ENCODE data around the gene PLA2G10. TPM values are rescaled to one million over a fixed set of nuclear protein-coding genes. Genes with fewer than 3 reads are reported as not detected.

PLA2G10 gene
- total and polyA plus RNA-seq, 4 experiments from 2014 or later: not detected

GRCh38 chr16:14676633-14677032 is 17.5 kb downstream of the PLA2G10 start:
- H3K27me3 ChIP-seq (ENCODE audit: insufficient read depth, low read length): no peaks in the 10 kb centered on the region
- peaks cover 6 to 10% of the 10 kb centered on the region in 2 donors for H3K27me3 Mint-ChIP-seq
- no peak for DNase-seq
- no peaks in the 10 kb centered on the region for H3K36me3 Mint-ChIP-seq
- H3K9me3 ChIP-seq (ENCODE audit: control insufficient read depth in 1 of 2, low read length in 2 of 2): no peaks in the 10 kb centered on the region
- H3K27ac ChIP-seq (ENCODE audit: low read depth, low read length): no peak overlapping the region
- no peak overlapping the region for H3K27ac Mint-ChIP-seq
- H3K4me1 Mint-ChIP-seq: peaks cover 0 to 17% (median 6%) of the 10 kb centered on the region in 4 donors
- H3K4me3 Mint-ChIP-seq: no peak overlapping the region
- intact Hi-C loops (cut with micrococcal nuclease): no loop called here
- H3K4me1 ChIP-seq (ENCODE audit: insufficient read depth, low read length): no peaks in the 10 kb centered on the region
- ChIA-PET CTCF (ENCODE audit: partially characterized antibody) (no interaction called here), POLR2A (ENCODE audit: partially characterized antibody) (no interaction called here)
- H3K9me3 Mint-ChIP-seq: peaks cover 0 to 4% (median 0%) of the 10 kb centered on the region in 8 donors
- H3K4me3 ChIP-seq (ENCODE audit: low read length in 2 of 2): no peak overlapping the region
- H3K36me3 ChIP-seq (ENCODE audit: insufficient read depth, low read length): no peaks in the 10 kb centered on the region

DNA sequence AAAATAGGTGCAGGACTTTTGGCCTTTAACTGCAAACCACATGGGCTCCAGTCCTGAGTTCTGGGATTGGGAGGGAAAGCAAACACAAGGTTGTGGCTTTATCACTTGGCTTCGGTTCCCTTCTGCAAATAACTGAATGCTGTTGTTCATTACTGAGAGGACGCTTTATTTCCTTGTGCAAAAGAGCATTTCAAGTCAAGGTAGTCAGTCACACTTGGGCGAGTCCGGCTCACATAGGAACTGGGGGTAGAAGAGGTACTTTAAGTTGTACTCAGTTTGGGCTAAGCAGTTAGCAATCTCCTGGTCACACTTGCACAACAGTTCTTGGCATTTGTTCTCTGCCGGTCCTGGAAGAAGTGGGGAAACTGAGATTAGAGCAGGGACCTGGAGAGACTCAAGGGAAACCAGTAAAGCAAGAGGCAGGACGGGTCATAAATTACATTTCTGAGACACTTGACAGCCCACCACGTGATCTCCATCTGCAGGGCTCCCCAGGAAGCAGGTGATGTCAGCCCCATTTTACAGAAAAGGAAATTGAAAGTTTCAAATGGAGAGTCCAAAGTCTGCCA is 21.6 kb downstream of the PLA2G10 start:
- H3K27me3 ChIP-seq (ENCODE audit: insufficient read depth, low read length): no peaks in the 10 kb centered on the region
- H3K9me3 Mint-ChIP-seq: peaks cover 0 to 3% (median 0%) of the 10 kb centered on the region in 8 donors
- ChIA-PET CTCF (ENCODE audit: partially characterized antibody) (no interaction called here), POLR2A (ENCODE audit: partially characterized antibody) (no interaction called here)
- H3K36me3 Mint-ChIP-seq: peaks cover 14 to 15% of the 10 kb centered on the region in 2 donors
- H3K36me3 ChIP-seq (ENCODE audit: insufficient read depth, low read length): peaks cover 5% of the 10 kb centered on the region
- no peaks in the 10 kb centered on the region for H3K4me1 ChIP-seq (ENCODE audit: insufficient read depth, low read length)
- H3K4me1 Mint-ChIP-seq: peaks cover 0 to 17% (median 6%) of the 10 kb centered on the region in 4 donors
- H3K27me3 Mint-ChIP-seq: peaks cover under 1% of the 10 kb centered on the region in 2 donors
- H3K27ac Mint-ChIP-seq: peak overlapping the region in 2 of 7 donors; percentile 37 to 55
- H3K4me3 Mint-ChIP-seq: no peak overlapping the region
- peak in 1 of 5 donors; percentile 0 for DNase-seq
- no peak overlapping the region for H3K27ac ChIP-seq (ENCODE audit: low read depth, low read length)
- H3K4me3 ChIP-seq (ENCODE audit: low read length in 2 of 2): no peak overlapping the region
- no peaks in the 10 kb centered on the region for H3K9me3 ChIP-seq (ENCODE audit: control insufficient read depth in 1 of 2, low read length in 2 of 2)
- intact Hi-C loops (cut with micrococcal nuclease): no loop called here

GRCh38 chr16:14669776-14670175 is 24.3 kb downstream of the PLA2G10 start:
- Mint-ChIP-seq H3K27me3 (no peaks in the 10 kb centered on the region), H3K36me3 (peaks cover 36 to 39% of the 10 kb centered on the region in 2 donors), H3K4me1 (peaks cover 0 to 17% (median 6%) of the 10 kb centered on the region in 4 donors), H3K4me3 (no peak overlapping the region), H3K9me3 (peaks cover 0 to 2% (median 0%) of the 10 kb centered on the region in 8 donors), H3K27ac (peak overlapping the region in 1 of 7 donors; percentile 53)
- Histone ChIP-seq H3K4me3 (ENCODE audit: low read length in 2 of 2) (no peak overlapping the region), H3K27me3 (ENCODE audit: insufficient read depth, low read length) (no peaks in the 10 kb centered on the region), H3K27ac (ENCODE audit: low read depth, low read length) (no peak overlapping the region), H3K36me3 (ENCODE audit: insufficient read depth, low read length) (peaks cover 27% of the 10 kb centered on the region), H3K9me3 (ENCODE audit: control insufficient read depth in 1 of 2, low read length in 2 of 2) (no peaks in the 10 kb centered on the region), H3K4me1 (ENCODE audit: insufficient read depth, low read length) (no peaks in the 10 kb centered on the region)
- POLR2A ChIA-PET (ENCODE audit: partially characterized antibody): no interaction called here
- no peak for DNase-seq
- intact Hi-C loops (cut with micrococcal nuclease): no loop called here
- CTCF ChIA-PET (ENCODE audit: partially characterized antibody): no interaction called here

GRCh38 chr16:14668556-14669223 is 25.4 kb downstream of the PLA2G10 start:
- Mint-ChIP-seq H3K4me3 (no peak overlapping the region), H3K27me3 (no peaks in the 10 kb centered on the region), H3K27ac (peak overlapping the region in 1 of 7 donors; percentile 9), H3K36me3 (peaks cover 43 to 47% of the 10 kb centered on the region in 2 donors), H3K4me1 (peaks cover 0 to 14% (median 6%) of the 10 kb centered on the region in 4 donors), H3K9me3 (peaks cover 0 to 2% (median 0%) of the 10 kb centered on the region in 8 donors)
- no peaks in the 10 kb centered on the region for H3K27me3 ChIP-seq (ENCODE audit: insufficient read depth, low read length)
- H3K4me3 ChIP-seq (ENCODE audit: low read length in 2 of 2): no peak overlapping the region
- H3K27ac ChIP-seq (ENCODE audit: low read depth, low read length): no peak overlapping the region
- ChIA-PET POLR2A (ENCODE audit: partially characterized antibody) (no interaction called here), CTCF (ENCODE audit: partially characterized antibody) (no interaction called here)
- H3K9me3 ChIP-seq (ENCODE audit: control insufficient read depth in 1 of 2, low read length in 2 of 2): no peaks in the 10 kb centered on the region
- peaks cover 36% of the 10 kb centered on the region for H3K36me3 ChIP-seq (ENCODE audit: insufficient read depth, low read length)
- DNase-seq: no peak
- no peaks in the 10 kb centered on the region for H3K4me1 ChIP-seq (ENCODE audit: insufficient read depth, low read length)
- intact Hi-C loops (cut with micrococcal nuclease): no loop called here

DNA sequence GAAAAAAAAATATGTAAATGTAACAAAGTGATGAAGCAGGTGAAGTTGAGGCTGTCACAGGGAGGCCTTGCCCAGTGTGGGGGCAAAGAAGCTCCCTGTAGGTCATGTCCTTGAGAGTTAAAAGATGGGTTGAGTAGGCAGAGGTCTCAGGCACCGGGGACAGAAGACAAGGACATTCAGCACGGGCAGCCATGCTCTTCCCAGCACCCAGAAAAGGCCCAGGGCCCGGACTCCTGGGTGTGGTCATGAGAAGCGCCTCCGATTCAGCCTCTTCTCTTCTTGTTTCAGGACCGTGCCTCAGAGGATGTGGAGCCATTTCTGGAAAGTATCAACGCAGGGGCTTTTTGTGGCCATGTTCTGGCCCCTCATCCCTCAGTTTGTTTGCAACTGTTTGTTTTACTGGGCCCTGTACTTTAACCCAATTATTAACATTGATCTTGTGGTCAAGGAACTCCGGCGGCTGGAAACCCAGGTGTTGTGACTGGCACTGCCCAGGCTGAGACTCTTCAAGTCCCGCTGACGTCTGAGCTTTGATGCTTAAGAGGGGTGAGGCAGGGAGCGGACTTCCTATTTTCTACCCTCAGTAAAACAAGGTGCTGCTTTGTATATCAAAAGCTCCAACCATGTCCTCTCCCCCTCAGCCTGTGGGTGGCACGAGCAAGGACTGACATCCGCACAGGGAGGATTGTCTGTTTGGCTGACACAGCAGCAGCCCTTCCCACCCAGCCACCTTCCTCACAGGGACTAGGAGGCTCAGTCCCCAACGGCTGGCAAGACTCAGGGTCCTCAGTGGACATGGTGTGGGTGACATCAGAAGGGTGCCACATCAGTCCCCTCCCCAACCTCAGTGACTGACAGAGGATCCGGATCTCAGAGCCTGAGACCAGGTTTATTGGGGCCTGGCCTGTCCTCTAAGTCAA is 26.5 kb downstream of the PLA2G10 start:
- Histone ChIP-seq H3K27ac (ENCODE audit: low read depth, low read length) (no peak overlapping the region), H3K27me3 (ENCODE audit: insufficient read depth, low read length) (no peaks in the 10 kb centered on the region), H3K36me3 (ENCODE audit: insufficient read depth, low read length) (peaks cover 42% of the 10 kb centered on the region), H3K4me1 (ENCODE audit: insufficient read depth, low read length) (no peaks in the 10 kb centered on the region), H3K4me3 (ENCODE audit: low read length in 2 of 2) (no peak overlapping the region), H3K9me3 (ENCODE audit: control insufficient read depth in 1 of 2, low read length in 2 of 2) (no peaks in the 10 kb centered on the region)
- Mint-ChIP-seq H3K27ac (peak overlapping the region in 2 of 7 donors; percentile 42 to 78), H3K36me3 (peaks cover 50 to 52% of the 10 kb centered on the region in 2 donors), H3K27me3 (no peaks in the 10 kb centered on the region), H3K4me3 (no peak overlapping the region), H3K4me1 (peaks cover 0 to 8% (median 3%) of the 10 kb centered on the region in 4 donors), H3K9me3 (peaks cover 0 to 2% (median 0%) of the 10 kb centered on the region in 8 donors)
- POLR2A ChIA-PET (ENCODE audit: partially characterized antibody): no interaction called here
- intact Hi-C loops (cut with micrococcal nuclease): no loop called here
- DNase-seq: no peak
- CTCF ChIA-PET (ENCODE audit: partially characterized antibody): no interaction called here

DNA sequence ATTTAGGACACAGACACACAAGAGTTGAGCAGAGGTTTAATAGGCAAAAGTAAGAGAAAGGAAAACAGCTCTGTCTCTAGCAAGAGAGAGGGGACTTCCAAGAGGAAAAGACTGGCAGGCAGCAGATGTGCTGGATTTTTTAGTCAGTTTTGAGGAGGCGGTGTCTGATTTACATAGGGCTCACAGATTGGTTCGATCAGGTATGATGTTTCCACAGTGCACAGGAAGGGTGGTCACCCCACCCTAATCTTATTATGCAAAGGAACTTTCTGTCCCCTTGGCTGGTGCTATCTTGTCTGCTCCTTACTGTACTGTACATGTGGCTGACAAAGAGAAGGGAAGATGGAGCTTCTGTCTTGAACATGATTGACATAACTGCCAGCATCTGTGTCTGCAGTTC is 36.0 kb downstream of the PLA2G10 start:
- ChIA-PET CTCF (ENCODE audit: partially characterized antibody) (interaction anchor here (1.3 kb wide), 1 partner anchor 41 kb away, joined by 3 read pairs; no protein-coding TSS in a partner anchor), POLR2A (ENCODE audit: partially characterized antibody) (interaction anchor here (1.0 kb wide), 1 partner anchor 26 kb away, joined by 3 read pairs; no protein-coding TSS in a partner anchor)
- no peak overlapping the region for H3K4me3 Mint-ChIP-seq
- Histone ChIP-seq H3K27me3 (ENCODE audit: insufficient read depth, low read length) (no peaks in the 10 kb centered on the region), H3K36me3 (ENCODE audit: insufficient read depth, low read length) (peaks cover 41% of the 10 kb centered on the region), H3K4me3 (ENCODE audit: low read length in 2 of 2) (no peak overlapping the region), H3K4me1 (ENCODE audit: insufficient read depth, low read length) (no peaks in the 10 kb centered on the region), H3K9me3 (ENCODE audit: control insufficient read depth in 1 of 2, low read length in 2 of 2) (no peaks in the 10 kb centered on the region), H3K27ac (ENCODE audit: low read depth, low read length) (no peak overlapping the region)
- peak overlapping the region in 4 of 7 donors; percentile 32 to 64 (median 42) for H3K27ac Mint-ChIP-seq
- no peak for DNase-seq
- H3K27me3 Mint-ChIP-seq: no peaks in the 10 kb centered on the region
- H3K36me3 Mint-ChIP-seq: peaks cover 27 to 60% of the 10 kb centered on the region in 2 donors
- H3K4me1 Mint-ChIP-seq: peaks cover 0 to 7% (median 2%) of the 10 kb centered on the region in 4 donors
- intact Hi-C loops (cut with micrococcal nuclease): no loop called here
- no peaks in the 10 kb centered on the region for H3K9me3 Mint-ChIP-seq

DNA sequence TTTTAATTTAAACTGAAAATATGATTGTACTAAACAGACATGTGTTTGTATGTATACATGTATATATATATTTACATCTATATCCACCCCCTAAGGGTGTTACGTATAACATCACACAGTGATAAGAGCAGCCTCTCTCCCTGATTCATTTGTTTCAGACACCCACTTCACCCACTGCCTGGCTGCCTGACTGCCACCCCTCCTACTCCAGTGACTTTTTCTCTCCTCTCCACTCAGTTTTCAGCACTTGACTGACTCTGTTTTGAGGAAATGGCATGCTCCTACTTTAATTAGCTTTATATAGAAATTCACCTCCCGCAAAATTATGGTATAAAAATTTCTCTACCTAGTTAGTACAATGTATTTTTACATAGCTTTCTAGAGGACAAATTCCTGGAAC is 41.4 kb downstream of the PLA2G10 start:
- H3K36me3 Mint-ChIP-seq: peaks cover 24 to 69% of the 10 kb centered on the region in 2 donors
- H3K9me3 Mint-ChIP-seq: no peaks in the 10 kb centered on the region
- ChIA-PET POLR2A (ENCODE audit: partially characterized antibody) (no interaction called here), CTCF (ENCODE audit: partially characterized antibody) (interaction anchor here (0.7 kb wide), 1 partner anchor 35 kb away, joined by 4 read pairs; no protein-coding TSS in a partner anchor)
- H3K27me3 ChIP-seq (ENCODE audit: insufficient read depth, low read length): no peaks in the 10 kb centered on the region
- no peak overlapping the region for H3K27ac ChIP-seq (ENCODE audit: low read depth, low read length)
- no peak for DNase-seq
- H3K4me1 ChIP-seq (ENCODE audit: insufficient read depth, low read length): no peaks in the 10 kb centered on the region
- intact Hi-C loops (cut with micrococcal nuclease): no loop called here
- no peak overlapping the region for H3K4me3 ChIP-seq (ENCODE audit: low read length in 2 of 2)
- H3K4me3 Mint-ChIP-seq: no peak overlapping the region
- no peaks in the 10 kb centered on the region for H3K27me3 Mint-ChIP-seq
- peaks cover 61% of the 10 kb centered on the region for H3K36me3 ChIP-seq (ENCODE audit: insufficient read depth, low read length)
- H3K9me3 ChIP-seq (ENCODE audit: control insufficient read depth in 1 of 2, low read length in 2 of 2): no peaks in the 10 kb centered on the region
- peaks cover 0 to 2% (median under 1%) of the 10 kb centered on the region in 4 donors for H3K4me1 Mint-ChIP-seq
- peak overlapping the region in 3 of 7 donors; percentile 12 to 65 (median 37) for H3K27ac Mint-ChIP-seq

Measured in CD4-positive, alpha-beta memory T cell (primary cell).